ENCODE measurements around the gene GDPD4.

DNA sequence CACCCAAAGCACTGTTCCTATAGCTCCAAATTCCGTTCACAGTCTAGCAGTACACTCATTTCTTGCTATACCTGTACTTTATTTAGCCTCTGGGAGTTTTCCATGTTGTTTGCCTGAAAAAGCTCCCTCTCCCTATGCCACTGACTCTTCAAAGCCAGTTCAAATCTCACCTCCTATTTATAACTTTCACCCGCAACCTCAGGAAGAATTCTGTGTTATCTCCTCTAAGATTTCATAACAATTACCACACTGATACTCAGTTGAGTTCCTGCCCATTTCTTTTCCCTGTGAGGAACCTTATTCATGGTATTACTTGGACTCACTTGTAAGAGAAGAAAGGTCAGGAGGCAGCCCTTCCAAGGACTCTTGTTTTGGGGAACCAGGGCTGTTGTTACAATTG lies 25.2 kb downstream of the GDPD4 start:
- TF ChIP-seq, protein P1, sequence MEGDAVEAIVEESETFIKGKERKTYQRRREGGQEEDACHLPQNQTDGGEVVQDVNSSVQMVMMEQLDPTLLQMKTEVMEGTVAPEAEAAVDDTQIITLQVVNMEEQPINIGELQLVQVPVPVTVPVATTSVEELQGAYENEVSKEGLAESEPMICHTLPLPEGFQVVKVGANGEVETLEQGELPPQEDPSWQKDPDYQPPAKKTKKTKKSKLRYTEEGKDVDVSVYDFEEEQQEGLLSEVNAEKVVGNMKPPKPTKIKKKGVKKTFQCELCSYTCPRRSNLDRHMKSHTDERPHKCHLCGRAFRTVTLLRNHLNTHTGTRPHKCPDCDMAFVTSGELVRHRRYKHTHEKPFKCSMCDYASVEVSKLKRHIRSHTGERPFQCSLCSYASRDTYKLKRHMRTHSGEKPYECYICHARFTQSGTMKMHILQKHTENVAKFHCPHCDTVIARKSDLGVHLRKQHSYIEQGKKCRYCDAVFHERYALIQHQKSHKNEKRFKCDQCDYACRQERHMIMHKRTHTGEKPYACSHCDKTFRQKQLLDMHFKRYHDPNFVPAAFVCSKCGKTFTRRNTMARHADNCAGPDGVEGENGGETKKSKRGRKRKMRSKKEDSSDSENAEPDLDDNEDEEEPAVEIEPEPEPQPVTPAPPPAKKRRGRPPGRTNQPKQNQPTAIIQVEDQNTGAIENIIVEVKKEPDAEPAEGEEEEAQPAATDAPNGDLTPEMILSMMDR (IDR thresholded peaks at IDR 0.05; ENCODE audit: low read depth, low read length, missing input control): no peak
- TF ChIP-seq GABPA (IDR thresholded peaks at IDR 0.05 in 1 of 2, conservative IDR thresholded peaks at IDR 0.05 in 1 of 2) (no peak), EGR1 (IDR thresholded peaks at IDR 0.05; ENCODE audit: low read depth in 2 of 2) (no peak), JUND (IDR thresholded peaks at IDR 0.05) (no peak), TAF1 (conservative IDR thresholded peaks at IDR 0.05) (no peak), FOXA1 (IDR thresholded peaks at IDR 0.05) (no peak), SP1 (IDR thresholded peaks at IDR 0.05) (no peak), RAD21 (IDR thresholded peaks at IDR 0.05) (no peak), RXRA (IDR thresholded peaks at IDR 0.05) (no peak), YY1 (IDR thresholded peaks at IDR 0.05) (no peak), HNF4A (conservative IDR thresholded peaks at IDR 0.05) (no peak)
- TF ChIP-seq, protein P2, sequence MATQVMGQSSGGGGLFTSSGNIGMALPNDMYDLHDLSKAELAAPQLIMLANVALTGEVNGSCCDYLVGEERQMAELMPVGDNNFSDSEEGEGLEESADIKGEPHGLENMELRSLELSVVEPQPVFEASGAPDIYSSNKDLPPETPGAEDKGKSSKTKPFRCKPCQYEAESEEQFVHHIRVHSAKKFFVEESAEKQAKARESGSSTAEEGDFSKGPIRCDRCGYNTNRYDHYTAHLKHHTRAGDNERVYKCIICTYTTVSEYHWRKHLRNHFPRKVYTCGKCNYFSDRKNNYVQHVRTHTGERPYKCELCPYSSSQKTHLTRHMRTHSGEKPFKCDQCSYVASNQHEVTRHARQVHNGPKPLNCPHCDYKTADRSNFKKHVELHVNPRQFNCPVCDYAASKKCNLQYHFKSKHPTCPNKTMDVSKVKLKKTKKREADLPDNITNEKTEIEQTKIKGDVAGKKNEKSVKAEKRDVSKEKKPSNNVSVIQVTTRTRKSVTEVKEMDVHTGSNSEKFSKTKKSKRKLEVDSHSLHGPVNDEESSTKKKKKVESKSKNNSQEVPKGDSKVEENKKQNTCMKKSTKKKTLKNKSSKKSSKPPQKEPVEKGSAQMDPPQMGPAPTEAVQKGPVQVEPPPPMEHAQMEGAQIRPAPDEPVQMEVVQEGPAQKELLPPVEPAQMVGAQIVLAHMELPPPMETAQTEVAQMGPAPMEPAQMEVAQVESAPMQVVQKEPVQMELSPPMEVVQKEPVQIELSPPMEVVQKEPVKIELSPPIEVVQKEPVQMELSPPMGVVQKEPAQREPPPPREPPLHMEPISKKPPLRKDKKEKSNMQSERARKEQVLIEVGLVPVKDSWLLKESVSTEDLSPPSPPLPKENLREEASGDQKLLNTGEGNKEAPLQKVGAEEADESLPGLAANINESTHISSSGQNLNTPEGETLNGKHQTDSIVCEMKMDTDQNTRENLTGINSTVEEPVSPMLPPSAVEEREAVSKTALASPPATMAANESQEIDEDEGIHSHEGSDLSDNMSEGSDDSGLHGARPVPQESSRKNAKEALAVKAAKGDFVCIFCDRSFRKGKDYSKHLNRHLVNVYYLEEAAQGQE (IDR thresholded peaks at IDR 0.05): no peak
- TF ChIP-seq, protein P3, sequence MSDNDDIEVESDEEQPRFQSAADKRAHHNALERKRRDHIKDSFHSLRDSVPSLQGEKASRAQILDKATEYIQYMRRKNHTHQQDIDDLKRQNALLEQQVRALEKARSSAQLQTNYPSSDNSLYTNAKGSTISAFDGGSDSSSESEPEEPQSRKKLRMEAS (IDR thresholded peaks at IDR 0.05): no peak
- TF ChIP-seq, protein P4, sequence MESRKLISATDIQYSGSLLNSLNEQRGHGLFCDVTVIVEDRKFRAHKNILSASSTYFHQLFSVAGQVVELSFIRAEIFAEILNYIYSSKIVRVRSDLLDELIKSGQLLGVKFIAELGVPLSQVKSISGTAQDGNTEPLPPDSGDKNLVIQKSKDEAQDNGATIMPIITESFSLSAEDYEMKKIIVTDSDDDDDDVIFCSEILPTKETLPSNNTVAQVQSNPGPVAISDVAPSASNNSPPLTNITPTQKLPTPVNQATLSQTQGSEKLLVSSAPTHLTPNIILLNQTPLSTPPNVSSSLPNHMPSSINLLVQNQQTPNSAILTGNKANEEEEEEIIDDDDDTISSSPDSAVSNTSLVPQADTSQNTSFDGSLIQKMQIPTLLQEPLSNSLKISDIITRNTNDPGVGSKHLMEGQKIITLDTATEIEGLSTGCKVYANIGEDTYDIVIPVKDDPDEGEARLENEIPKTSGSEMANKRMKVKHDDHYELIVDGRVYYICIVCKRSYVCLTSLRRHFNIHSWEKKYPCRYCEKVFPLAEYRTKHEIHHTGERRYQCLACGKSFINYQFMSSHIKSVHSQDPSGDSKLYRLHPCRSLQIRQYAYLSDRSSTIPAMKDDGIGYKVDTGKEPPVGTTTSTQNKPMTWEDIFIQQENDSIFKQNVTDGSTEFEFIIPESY (IDR thresholded peaks at IDR 0.05): no peak

All from liver (tissue), 3 donors.